Left cardiac atrium (tissue), 4 donors: ENCODE results near the gene GCN1. TPM values are rescaled to one million over a fixed set of nuclear protein-coding genes. Genes with fewer than 3 reads are reported as not detected.
"Not testable (repeated sequence)": the region's sequence is repeated elsewhere in the genome, so short reads cannot be mapped to it uniquely, and the experiment has no call there.

Experiments
- ATAC-seq, 2 donors: fragments of 200-7000 bp; cut with Tn5 transposase; one replicate each; pipeline ENCODE4 v1.9.1; 2020; ENCODE audit warnings: mild to moderate bottlenecking in 2 of 2, moderate library complexity in 2 of 2
- DNase-seq: peaks from one replicate; pipeline ENCODE4 v3.0.0-alpha.2; 2020
- intact Hi-C, 2 donors: fragments of 100-400 bp; cut with DNase I; formaldehyde crosslinking; loops; one replicate each; pipeline versions ENCODE4 v1.14.1 to v1.15.1; 2022 to 2023
- total RNA-seq, 2 donors: library from RNA; stranded (reverse); fragmentation: NEBNext Ultra II Directional; extraction: Animal tissue kit (Norgen Biotek cat#: 25700); gene quantifications; one replicate each; pipeline ENCODE4 v1.2.1, GENCODE V29; 2021
- donor health status: DM: no; HTN: yes; CAD: no.
- donor health status: DM: no; HTN: yes; CAD: no; lungs with severe emphysema.
- donor health status: DM: yes; HTN: yes; CAD: no.
- donor health status: Dilated cardiomyopathy.

The GCN1 gene
- total RNA-seq, 2 donors from 2014 or later: 36.1 to 51.9 TPM

- DNase-seq (no peak), ATAC-seq (no peak)
- intact Hi-C loops: no loop called here
Measured at GRCh38 chr12:120196363-120196762, 1.8 kb upstream of the GCN1 start.

GRCh38 chr12:120194226-120194533, 335 bp downstream of the GCN1 start:
- intact Hi-C loops: no loop called here

GRCh38 chr12:120193286-120193685, 1.2 kb downstream of the GCN1 start:
- intact Hi-C loops, DNase-seq, ATAC-seq: not testable (repeated sequence)

More at GRCh38 chr12:120194226-120194533, 335 bp downstream of the GCN1 start:
- ATAC-seq: peak; percentile 27 to 56
- no peak for DNase-seq

GRCh38 chr12:120190985-120191480, 3.5 kb downstream of the GCN1 start:
- intact Hi-C loops: no loop called here
- no peak for ATAC-seq

GRCh38 chr12:120190386-120190785, 4.1 kb downstream of the GCN1 start:
- no peak for ATAC-seq
- intact Hi-C loops: no loop called here
- DNase-seq: no peak

More at GRCh38 chr12:120190985-120191480, 3.5 kb downstream of the GCN1 start:
- DNase-seq: no peak

GRCh38 chr12:120186654-120187053, 7.9 kb downstream of the GCN1 start:
- intact Hi-C loops: no loop called here
- ATAC-seq: no peak

GRCh38 chr12:120183211-120183631, 11.3 kb downstream of the GCN1 start:
- DNase-seq (no peak), ATAC-seq (peak; percentile 43 to 58)
- intact Hi-C loops: no loop called here

More at GRCh38 chr12:120186654-120187053, 7.9 kb downstream of the GCN1 start:
- no peak for DNase-seq

- intact Hi-C loops: no loop called here
- DNase-seq: no peak
- ATAC-seq: no peak
Measured at GRCh38 chr12:120181991-120182631, 12.4 kb downstream of the GCN1 start.

GRCh38 chr12:120180975-120181374, 13.5 kb downstream of the GCN1 start:
- no peak for ATAC-seq
- no peak for DNase-seq
- intact Hi-C loops: no loop called here

GRCh38 chr12:120175537-120175936, 19.0 kb downstream of the GCN1 start:
- DNase-seq (no peak), ATAC-seq (no peak)
- intact Hi-C loops: loop anchor here in 1 of 2 donors (5.0 kb wide), 1 partner anchor 38 kb away; no protein-coding TSS in a partner anchor

- DNase-seq (no peak), ATAC-seq (no peak)
- intact Hi-C loops: loop anchor here in 1 of 2 donors (5.0 kb wide), 1 partner anchor 38 kb away; no protein-coding TSS in a partner anchor
Measured at GRCh38 chr12:120175062-120175461, 19.5 kb downstream of the GCN1 start.

- intact Hi-C loops: no loop called here
- ATAC-seq (no peak), DNase-seq (no peak)
Measured at GRCh38 chr12:120172053-120172452, 22.5 kb downstream of the GCN1 start.

GRCh38 chr12:120170631-120171030, 23.9 kb downstream of the GCN1 start:
- intact Hi-C loops: no loop called here
- DNase-seq: no peak
- ATAC-seq: no peak

GRCh38 chr12:120169946-120170345, 24.6 kb downstream of the GCN1 start:
- peak in 1 of 2 donors; percentile 70 for ATAC-seq
- no peak for DNase-seq
- intact Hi-C loops: no loop called here

- no peak for ATAC-seq
- intact Hi-C loops: no loop called here
- DNase-seq: no peak
Measured at GRCh38 chr12:120168337-120168736, 26.2 kb downstream of the GCN1 start.

GRCh38 chr12:120167529-120168095, 26.9 kb downstream of the GCN1 start:
- intact Hi-C loops: no loop called here
- ATAC-seq (no peak), DNase-seq (no peak)

- DNase-seq (no peak), ATAC-seq (no peak)
- intact Hi-C loops: no loop called here
Measured at GRCh38 chr12:120164293-120164692, 30.2 kb downstream of the GCN1 start.

GRCh38 chr12:120162763-120163162, 31.8 kb downstream of the GCN1 start:
- no peak for DNase-seq
- intact Hi-C loops: no loop called here
- ATAC-seq: no peak

- no peak for ATAC-seq
- DNase-seq: no peak
- intact Hi-C loops: no loop called here
Measured at GRCh38 chr12:120161852-120162251, 32.7 kb downstream of the GCN1 start.

GRCh38 chr12:120159509-120160237, 34.8 kb downstream of the GCN1 start:
- ATAC-seq (peak in 1 of 2 donors; percentile 51), DNase-seq (peak; percentile 35)
- intact Hi-C loops: no loop called here
